HFF-Myc (cell line): ENCODE measurements around the gene CPLX3.

ENCODE experiments used
- DNase-seq: peaks from one replicate; pipeline ENCODE4 v3.0.0-alpha.2; 2011; ENCODE audit warnings: low read depth; ENCODE audit errors: extremely low read depth
- H3K4me3 ChIP-seq: replicated peaks from 2 replicates; pipeline ENCODE4 v1.5.1; 2011; ENCODE audit warnings: low read depth, mild to moderate bottlenecking, control low read depth, low read length
- TF ChIP-seq, protein P1 (sequence below): IDR thresholded peaks from 2 replicates; pipeline ENCODE4 v1.5.1; 2012; ENCODE audit warnings: mild to moderate bottlenecking, low read depth, low read length, control low read depth; ENCODE audit errors: missing control alignments

Gene CPLX3

DNA sequence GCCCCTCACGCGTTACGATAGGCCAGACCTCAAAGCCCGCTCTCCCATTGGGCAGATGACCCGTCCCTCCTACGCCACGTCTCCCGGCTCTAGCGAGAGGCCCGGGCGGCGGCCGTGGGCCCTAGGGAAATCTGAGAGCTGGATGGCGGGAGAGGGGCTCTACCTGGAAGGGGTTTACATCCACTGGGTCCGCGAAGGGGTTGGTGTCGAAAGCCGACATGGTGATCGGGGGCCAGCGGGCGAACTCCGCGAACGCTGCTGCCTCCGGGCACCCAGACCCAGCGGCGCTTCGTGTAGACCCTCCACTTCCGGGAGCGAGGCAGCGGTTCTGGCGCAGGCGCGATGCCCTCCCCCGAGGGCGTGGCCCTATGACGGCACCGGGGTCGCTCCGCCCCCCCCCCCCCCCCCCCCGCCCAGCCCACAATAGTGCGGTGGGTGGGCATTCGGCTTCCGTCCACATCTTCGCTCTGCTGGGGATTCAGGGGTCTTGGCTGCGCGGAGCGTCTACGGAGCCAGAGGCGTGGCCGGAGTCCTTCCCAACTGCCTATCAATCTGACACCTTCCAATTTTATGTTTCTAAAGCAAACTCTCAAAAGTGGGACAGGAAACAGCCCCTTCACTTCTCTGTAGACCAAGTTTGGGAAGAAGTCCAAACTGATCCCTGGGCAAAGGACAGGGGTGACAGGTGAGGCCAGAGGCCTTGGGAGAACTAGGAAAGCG lies 46.8 kb downstream of the CPLX3 start, which contains the start of gene SCAMP2:
SCAMP2 (minus strand) TSS at position 330 of the 720 bp plus-strand sequence; CDS start at position 220, 110 bp downstream.
- peak; percentile 75 for DNase-seq
- TF ChIP-seq, protein P1, sequence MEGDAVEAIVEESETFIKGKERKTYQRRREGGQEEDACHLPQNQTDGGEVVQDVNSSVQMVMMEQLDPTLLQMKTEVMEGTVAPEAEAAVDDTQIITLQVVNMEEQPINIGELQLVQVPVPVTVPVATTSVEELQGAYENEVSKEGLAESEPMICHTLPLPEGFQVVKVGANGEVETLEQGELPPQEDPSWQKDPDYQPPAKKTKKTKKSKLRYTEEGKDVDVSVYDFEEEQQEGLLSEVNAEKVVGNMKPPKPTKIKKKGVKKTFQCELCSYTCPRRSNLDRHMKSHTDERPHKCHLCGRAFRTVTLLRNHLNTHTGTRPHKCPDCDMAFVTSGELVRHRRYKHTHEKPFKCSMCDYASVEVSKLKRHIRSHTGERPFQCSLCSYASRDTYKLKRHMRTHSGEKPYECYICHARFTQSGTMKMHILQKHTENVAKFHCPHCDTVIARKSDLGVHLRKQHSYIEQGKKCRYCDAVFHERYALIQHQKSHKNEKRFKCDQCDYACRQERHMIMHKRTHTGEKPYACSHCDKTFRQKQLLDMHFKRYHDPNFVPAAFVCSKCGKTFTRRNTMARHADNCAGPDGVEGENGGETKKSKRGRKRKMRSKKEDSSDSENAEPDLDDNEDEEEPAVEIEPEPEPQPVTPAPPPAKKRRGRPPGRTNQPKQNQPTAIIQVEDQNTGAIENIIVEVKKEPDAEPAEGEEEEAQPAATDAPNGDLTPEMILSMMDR = no peak
- peak within 1 kb of the TSS; percentile 52 for H3K4me3 ChIP-seq

- peak overlapping the region; percentile 52 for H3K4me3 ChIP-seq
- DNase-seq = no peak
Observed at GRCh38 chr15:74873756-74874424, 47.5 kb downstream of the CPLX3 start.

DNA sequence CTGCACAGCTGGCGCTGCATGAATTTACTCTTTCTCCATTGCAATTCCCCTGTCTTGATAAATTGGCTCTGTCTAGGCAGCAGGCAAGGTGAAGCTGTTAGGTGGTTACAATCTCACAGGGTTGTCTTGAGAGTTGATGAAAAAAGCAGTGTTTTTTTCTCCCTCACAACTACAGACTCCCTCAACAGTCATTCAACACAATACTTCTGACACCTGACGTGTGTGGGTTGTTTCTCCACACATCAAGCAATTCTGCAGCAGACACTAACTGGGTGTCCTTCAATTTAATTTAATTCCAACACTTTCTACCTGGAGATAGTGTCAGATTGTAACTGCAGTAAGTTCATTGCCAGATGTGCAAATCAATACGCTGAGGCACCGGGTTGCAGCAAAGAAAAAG lies 51.8 kb downstream of the CPLX3 start:
- TF ChIP-seq, protein P1 = no peak
- H3K4me3 ChIP-seq = no peak overlapping the region
- no peak for DNase-seq

More at GRCh38 chr15:74873756-74874424, 47.5 kb downstream of the CPLX3 start:
- TF ChIP-seq, protein P1 = no peak
